HT-29 (cell line): Measurements from ENCODE around the gene SOD1. TPM values are rescaled to one million over a fixed set of nuclear protein-coding genes. Genes with fewer than 3 reads are reported as not detected.

ENCODE experiments used
- small RNA-seq: library from RNA; depleted of rRNA; stranded (forward); fragments of <200 nt; gene quantifications from one replicate; pipeline ENCODE3, GENCODE V24; 2014
- total RNA-seq: library from RNA; depleted of rRNA; stranded (reverse); fragments of >200 nt; shearing (Covaris generic); gene quantifications from 2 replicates; pipeline ENCODE4 v1.2.3, GENCODE V29; 2014; rRNA removed

SOD1 gene
- total RNA-seq, 1 experiment from 2014 or later, result 118 TPM

Small RNA genes lying within 50 kb of the gene (small RNA-seq; reads per million reads assigned to genes)
- gene RF01241, result not detected

Other genes with a start within 250 kb of the SOD1 start
- gene SCAF4, start 72.4 kb downstream of the SOD1 start, total RNA-seq, result 7.6 and 7.9 TPM in 2 replicates
- gene HUNK, start 213.3 kb downstream of the SOD1 start, total RNA-seq, result not detected in 2 replicates